Lower leg skin (tissue), 4 donors: ENCODE results near the gene RPH3AL. TPM values are rescaled to one million over a fixed set of nuclear protein-coding genes. Genes with fewer than 3 reads are reported as not detected.

Experiments
- DNase-seq, 2 donors: peaks; one replicate each; pipeline ENCODE4 v3.0.0-alpha.2; 2019; ENCODE audit warnings: low spot score in 2 of 2
- H3K4me3 ChIP-seq: fragments of 200-600 bp; sonication (generic); 2 replicates; pipeline ENCODE4 v1.5.1; 2017; ENCODE audit warnings: mild to moderate bottlenecking, low read depth; ENCODE audit not compliant: poor library complexity, severe bottlenecking
- POLR2A ChIP-seq, 2 donors: fragments of 450-650 bp; IDR thresholded peaks; one replicate each; pipeline ENCODE4 v1.6.1; 2016 to 2017; ENCODE audit warnings: antibody characterized with exemption in 2 of 2, mild to moderate bottlenecking in 1 of 2, moderate library complexity in 1 of 2
- WGBS, 2 donors: methylation state at CpG; one replicate each; pipeline ENCODE4 v1.1.5; 2018; 5-methylcytosine and 5-hydroxymethylcytosine counted together
- intact Hi-C: fragments of 100-400 bp; cut with DNase I; formaldehyde crosslinking; loops from one replicate; pipeline ENCODE4 v1.15.0; 2023; ENCODE audit warnings: low total_unique reads
- total RNA-seq, 4 donors: library from RNA; depleted of rRNA; stranded (reverse); fragments of >200 nt; gene quantifications; one replicate each; pipeline ENCODE4 v1.1.0, GENCODE V29; 2016
- TF ChIP-seq, protein P1 (sequence below), 3 donors: fragments of 450-650 bp; IDR thresholded peaks; one replicate each; pipeline ENCODE4 v1.5.1; 2016; ENCODE audit warnings: antibody characterized with exemption in 3 of 3, mild to moderate bottlenecking in 3 of 3, moderate library complexity in 2 of 3

Gene RPH3AL
- total RNA-seq, 4 donors from 2014 or later = 8.6 to 22.9 (median 15.9) TPM

DNA sequence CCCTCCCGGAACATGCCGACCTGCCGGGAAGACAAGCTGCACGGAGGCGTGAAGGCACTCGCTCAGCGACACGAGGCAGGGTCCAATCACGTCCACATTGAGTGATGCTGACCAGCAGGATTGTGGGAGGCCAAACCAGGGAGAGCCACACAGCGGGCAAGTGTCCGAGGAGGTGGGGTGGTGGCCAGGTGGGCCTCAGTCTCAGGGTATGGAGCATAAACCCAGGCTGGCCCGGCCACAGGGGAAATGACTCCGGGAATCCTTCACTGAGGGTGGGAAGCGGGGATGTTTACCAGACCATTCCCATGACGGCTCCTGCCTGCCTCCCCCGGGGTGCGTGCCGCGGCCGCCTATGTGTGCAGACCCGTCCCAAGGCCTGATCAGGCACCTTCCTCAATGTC, 62.5 kb downstream of the RPH3AL start:
- no peak overlapping the region for H3K4me3 ChIP-seq
- DNase-seq = peak in 1 of 2 donors; percentile 79
- no peak for TF ChIP-seq POLR2A (IDR thresholded peaks at IDR 0.05)
- WGBS, 2 donors = 94 to 97% methylated on average over 21 of the region's 21 CpGs
- intact Hi-C loops = no loop called here

DNA sequence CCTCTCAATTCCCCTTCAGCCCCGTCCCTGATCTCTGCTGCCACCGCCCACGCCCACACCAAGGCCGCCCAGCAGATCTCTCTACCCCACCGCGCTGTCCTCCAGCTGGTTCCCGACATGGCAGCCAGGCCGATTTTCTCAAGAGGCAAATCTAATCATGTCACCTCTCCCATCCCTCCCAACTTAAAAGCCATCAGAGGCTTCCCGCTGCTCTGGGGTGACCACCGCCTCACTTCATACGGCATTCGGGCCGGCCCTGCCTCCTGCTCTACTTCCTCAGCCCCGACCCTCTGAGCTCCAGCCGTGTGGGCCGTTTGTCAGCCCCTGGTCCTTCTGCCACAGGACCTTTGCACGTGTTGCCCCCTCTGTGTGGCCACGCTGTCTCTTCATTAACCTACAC, 63.2 kb downstream of the RPH3AL start:
- 93 to 96% methylated on average over 18 of the region's 18 CpGs for WGBS, 2 donors
- peak in 1 of 2 donors; percentile 68 for DNase-seq
- intact Hi-C loops = no loop called here
- no peak overlapping the region for H3K4me3 ChIP-seq
- TF ChIP-seq POLR2A (IDR thresholded peaks at IDR 0.05) = no peak
- TF ChIP-seq, protein P1, sequence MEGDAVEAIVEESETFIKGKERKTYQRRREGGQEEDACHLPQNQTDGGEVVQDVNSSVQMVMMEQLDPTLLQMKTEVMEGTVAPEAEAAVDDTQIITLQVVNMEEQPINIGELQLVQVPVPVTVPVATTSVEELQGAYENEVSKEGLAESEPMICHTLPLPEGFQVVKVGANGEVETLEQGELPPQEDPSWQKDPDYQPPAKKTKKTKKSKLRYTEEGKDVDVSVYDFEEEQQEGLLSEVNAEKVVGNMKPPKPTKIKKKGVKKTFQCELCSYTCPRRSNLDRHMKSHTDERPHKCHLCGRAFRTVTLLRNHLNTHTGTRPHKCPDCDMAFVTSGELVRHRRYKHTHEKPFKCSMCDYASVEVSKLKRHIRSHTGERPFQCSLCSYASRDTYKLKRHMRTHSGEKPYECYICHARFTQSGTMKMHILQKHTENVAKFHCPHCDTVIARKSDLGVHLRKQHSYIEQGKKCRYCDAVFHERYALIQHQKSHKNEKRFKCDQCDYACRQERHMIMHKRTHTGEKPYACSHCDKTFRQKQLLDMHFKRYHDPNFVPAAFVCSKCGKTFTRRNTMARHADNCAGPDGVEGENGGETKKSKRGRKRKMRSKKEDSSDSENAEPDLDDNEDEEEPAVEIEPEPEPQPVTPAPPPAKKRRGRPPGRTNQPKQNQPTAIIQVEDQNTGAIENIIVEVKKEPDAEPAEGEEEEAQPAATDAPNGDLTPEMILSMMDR (IDR thresholded peaks at IDR 0.05) = no peak

DNA sequence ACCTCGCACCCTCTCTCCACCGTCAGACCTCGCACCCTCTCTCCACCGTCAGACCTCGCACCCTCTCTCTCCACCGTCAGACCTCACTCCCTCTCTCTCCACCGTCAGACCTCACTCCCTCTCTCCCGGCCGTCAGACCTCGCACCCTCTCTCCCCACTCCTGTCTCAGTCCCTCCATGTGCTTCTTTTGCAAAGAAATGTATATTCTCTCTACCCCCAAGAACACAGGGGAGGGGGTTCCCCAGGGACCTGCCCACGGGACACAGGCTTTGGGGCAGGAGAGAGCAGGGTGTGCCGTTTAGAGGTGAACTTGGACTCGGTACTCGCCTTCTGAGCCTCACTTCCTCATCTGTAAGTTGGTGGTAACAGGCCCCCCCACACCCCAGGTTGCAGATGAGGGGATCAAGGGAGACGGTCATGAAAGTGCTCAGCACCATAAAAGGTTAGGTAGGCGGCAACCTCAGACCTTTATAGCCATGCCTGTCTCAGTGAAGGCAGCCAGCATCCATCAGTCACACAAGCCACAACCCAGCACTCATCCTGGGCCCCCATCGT, 63.7 kb downstream of the RPH3AL start:
- peak in 1 of 2 donors; percentile 17 for DNase-seq
- intact Hi-C loops = no loop called here
- no peak overlapping the region for H3K4me3 ChIP-seq
- 69 to 77% methylated on average over 12 to 14 of the region's 17 CpGs for WGBS, 2 donors
- TF ChIP-seq, protein P1 (IDR thresholded peaks at IDR 0.05) = no peak
- no peak for TF ChIP-seq POLR2A (IDR thresholded peaks at IDR 0.05)

DNA sequence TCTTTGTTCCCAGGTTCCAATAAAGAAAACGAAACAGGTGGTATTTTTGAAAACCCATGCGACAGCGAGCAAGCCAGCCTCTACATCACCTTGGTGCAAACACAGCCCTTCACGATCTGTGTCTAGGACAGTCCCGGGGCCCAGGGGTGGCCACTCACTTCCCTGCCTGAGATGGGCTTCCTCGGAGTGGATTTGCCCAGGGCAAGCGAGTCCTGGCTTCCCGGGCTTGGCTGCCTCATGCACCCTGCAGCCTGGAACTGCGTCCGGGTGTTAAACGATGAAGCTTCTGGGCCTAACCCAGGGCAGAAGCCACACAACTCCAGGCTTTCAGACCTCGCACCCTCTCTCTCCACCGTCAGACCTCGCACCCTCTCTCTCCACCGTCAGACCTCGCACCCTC, 66.0 kb downstream of the RPH3AL start:
- WGBS, 2 donors = 72 to 77% methylated on average over 14 to 16 of the region's 16 CpGs

DNA sequence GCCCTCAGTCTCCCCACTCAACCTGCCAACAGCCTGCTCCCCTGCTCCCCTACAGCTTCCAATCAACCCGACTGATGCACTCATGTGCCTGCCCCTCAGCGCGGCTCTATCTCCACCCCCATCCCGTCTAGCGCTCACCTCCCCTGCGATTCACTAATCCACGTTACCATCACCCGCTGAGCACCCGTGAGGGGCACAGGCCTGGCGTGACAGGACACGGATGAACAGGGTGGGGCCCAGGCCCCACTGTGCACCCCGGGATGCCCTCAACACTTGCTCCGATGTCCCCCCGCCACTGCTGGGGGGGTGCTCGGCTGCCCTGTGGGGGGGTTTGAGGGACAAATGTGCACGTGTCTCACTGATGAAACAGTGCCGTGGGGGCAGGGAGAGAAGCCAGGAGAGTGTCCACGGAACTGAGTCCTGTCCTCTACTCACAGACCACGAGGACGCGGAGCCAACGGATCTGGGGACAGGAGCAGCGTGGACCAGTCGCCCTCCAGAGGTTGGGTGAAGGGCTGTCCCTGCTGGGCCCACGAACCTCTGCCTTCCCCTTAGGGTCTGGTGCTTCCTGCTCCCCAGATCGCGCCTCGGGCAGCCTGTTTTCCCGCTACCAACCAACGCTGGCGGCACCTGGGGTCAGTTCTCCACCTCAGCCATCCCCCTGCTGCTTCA, 66.7 kb downstream of the RPH3AL start:
- intact Hi-C loops = no loop called here
- H3K4me3 ChIP-seq = no peak overlapping the region
- peak in 1 of 2 donors; percentile 70 for DNase-seq
- TF ChIP-seq POLR2A (IDR thresholded peaks at IDR 0.05) = no peak
- 83 to 89% methylated on average over 31 of the region's 31 CpGs for WGBS, 2 donors

More for the DNA sequence above, 66.0 kb downstream of the RPH3AL start:
- peak in 1 of 2 donors; percentile 59 for DNase-seq
- intact Hi-C loops = no loop called here
- no peak overlapping the region for H3K4me3 ChIP-seq
- no peak for TF ChIP-seq POLR2A (IDR thresholded peaks at IDR 0.05)
- TF ChIP-seq, protein P1 (IDR thresholded peaks at IDR 0.05) = no peak

DNA sequence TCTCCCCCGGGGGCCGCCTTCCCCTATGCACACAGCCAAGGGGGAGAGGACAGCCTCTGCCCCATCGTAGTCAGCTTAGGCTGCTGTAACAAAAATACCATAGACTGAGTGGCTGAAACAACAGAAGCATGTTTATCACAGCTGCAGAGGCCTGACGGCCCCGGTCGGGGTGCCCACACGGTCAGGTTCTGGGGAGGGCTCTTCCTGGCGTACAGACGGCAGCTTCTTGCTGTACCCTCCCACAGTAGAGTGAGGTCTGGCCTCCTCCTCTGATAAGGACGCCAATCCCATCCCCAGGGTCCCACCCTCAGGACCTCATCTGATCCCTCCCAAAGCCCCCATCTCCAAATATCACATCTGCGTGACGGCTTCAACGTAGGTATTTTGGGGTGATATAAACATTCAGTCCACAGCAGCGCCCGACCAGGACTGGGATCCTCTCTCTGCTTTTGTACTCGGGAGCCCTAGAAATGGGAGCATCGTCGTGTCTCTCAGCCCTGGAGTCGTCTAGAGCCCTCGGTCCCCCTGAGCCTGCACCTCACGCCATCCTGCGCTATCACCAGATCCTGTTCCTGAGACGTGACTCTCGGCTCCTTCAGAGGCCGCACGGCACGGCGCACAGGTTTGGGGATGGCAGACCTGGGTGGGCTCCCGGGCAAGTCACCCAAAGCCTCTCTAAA, 67.8 kb downstream of the RPH3AL start:
- 93% methylated on average over 22 to 28 of the region's 29 CpGs for WGBS, 2 donors
- DNase-seq = peak in 1 of 2 donors; percentile 76
- TF ChIP-seq, protein P1 (IDR thresholded peaks at IDR 0.05) = no peak
- TF ChIP-seq POLR2A (IDR thresholded peaks at IDR 0.05) = no peak
- intact Hi-C loops = no loop called here
- H3K4me3 ChIP-seq = no peak overlapping the region
